DLD1 (cell line): ENCODE data around the gene RIMOC1.
"Not testable (repeated sequence)": the region's sequence is repeated elsewhere in the genome, so short reads cannot be mapped to it uniquely, and the experiment has no call there.

ENCODE experiments used
- in situ Hi-C: cut with HindIII; loops from 2 replicates; pipeline ENCODE4 v1.10.0; 2017; ENCODE audit warnings: low sequenced_read_pairs

The RIMOC1 gene

DNA sequence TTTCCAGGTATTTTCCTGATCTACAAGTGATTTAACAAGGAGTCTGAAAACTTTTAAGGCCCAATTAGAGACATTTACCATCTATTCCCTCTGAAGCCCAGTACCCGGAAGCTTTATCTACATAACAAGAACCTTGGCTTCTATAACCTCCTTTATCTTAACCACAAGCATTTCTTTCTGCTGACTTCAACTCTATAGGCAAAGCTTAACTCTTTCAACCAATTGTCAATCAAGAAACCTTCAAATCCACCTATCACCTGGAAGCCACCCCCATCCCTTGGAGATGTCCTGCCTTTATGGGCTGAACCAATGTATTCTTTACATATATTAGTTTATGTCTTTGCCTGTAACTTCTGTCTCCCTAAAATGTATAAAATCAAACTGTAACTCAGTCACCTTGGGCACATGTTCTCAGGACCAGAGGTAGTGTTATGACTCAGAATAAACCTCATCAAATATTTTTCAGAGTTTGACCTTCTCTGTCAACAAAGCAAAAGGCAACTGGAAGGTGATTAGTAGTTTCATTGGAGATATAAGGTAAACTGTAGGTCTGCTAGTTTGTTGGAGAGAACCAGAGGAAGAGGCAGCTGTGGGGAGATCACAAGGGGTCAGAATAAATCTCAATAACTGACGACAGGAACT is 13.0 kb upstream of the RIMOC1 start:
- in situ Hi-C loops, result no loop called here

GRCh38 chr5:41892031-41892430 is 12.1 kb upstream of the RIMOC1 start:
- in situ Hi-C loops, result no loop called here

- in situ Hi-C loops, result no loop called here
Observed at GRCh38 chr5:41893074-41893851, 10.9 kb upstream of the RIMOC1 start.

- in situ Hi-C loops, result no loop called here
Observed at GRCh38 chr5:41896230-41896629, 7.9 kb upstream of the RIMOC1 start.

- in situ Hi-C loops, result no loop called here
Observed at GRCh38 chr5:41903382-41903891, 707 bp upstream of the RIMOC1 start.

GRCh38 chr5:41906151-41906550 is 2.0 kb downstream of the RIMOC1 start:
- in situ Hi-C loops, result no loop called here

DNA sequence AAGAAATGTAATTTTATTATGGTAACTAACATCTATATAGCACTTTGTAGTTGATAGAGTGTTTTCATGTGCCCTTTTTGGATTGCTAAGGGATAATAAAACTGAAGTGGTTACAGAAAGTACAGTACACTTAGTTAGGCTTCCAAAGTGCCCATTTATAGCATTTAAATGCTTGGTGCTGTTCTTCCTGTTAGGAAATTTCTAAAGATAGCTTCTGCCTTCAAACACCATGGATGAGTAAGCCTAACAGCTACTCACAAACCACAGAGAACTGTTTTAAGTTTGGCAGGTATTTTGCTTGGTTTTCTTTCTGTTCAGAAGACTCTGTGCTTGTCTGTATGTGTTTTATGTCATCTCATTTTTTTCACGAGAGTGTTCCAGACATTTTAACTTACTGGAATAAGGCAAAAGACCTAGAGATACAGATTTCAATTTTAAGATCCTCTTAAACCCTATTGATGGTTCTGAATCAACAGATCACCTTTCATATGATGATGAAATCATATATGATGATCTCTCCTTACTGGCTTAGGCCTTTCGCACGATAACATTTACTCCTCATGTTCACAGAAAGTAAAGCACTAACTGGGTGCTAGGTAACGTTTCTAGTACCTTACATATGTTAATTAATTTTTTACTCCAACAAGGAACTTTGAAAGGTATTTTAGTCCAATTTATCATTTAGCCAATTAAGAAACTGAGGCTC is 4.4 kb downstream of the RIMOC1 start:
- in situ Hi-C loops, result no loop called here

DNA sequence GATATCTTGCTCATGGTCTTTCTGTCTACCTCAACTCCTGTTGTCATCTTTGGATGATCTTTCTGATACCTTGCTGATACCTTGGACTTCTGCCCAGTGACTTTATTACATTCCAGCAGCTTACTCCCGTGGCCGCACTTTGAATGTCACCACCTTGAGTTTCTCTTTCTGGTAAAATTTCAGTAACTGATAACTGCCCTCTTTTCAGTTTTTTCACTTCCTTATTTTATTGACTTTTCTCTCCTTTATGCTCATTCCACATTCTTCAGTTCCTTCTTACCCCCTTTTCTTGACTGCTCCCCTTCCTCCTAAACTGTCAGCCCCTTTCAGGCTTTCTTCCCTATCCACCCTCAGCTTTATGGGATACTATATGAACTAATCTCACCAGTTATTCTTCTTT is 14.0 kb downstream of the RIMOC1 start:
- in situ Hi-C loops, result no loop called here

- in situ Hi-C loops, result no loop called here
Observed at GRCh38 chr5:41921166-41921565, 17.0 kb downstream of the RIMOC1 start.

DNA sequence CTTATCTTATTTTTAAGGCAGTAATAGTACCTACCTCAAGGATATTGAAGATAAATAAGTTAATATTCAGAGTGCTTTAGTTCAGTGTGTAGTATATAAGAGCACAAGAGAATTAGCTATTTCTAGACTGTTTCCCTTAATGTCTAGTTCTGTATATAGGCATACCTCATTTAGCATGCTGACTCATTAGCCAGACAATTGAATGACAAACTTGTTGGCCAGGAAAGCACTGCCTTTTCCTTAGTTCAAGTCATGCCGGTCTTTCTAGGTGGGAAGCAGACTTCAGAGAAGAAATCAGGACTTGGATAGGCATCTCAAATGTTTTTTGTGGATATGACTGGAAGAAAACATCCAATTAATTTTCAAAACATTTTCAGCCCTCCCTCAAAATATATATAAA is 17.7 kb downstream of the RIMOC1 start:
- in situ Hi-C loops, result no loop called here

DNA sequence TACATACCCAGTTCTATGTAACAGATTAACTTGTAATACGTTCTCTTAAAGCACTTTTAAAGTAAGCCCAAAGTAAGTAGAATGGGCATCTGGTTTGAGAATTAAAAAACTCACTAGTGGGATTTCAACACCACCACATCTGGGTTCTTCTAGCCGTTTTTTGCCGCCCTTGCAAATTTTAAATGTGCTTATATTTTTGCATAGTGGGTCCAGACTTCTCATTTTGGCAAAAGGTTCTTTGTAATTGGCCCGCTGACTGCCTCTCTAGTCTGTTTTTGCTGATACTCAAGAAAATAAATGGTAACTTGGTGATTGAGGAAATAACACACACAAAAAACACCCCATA is 20.4 kb downstream of the RIMOC1 start:
- in situ Hi-C loops, result no loop called here

GRCh38 chr5:41924872-41925554 is 20.9 kb downstream of the RIMOC1 start, which contains the start of gene FBXO4:
FBXO4 (plus strand) TSS chr5:41925281; CDS start chr5:41925310, 29 bp downstream.
- in situ Hi-C loops, result no loop called here

- in situ Hi-C loops, result no loop called here
Observed at GRCh38 chr5:41925555-41925951, 21.4 kb downstream of the RIMOC1 start.

- in situ Hi-C loops, result no loop called here
Observed at GRCh38 chr5:41927604-41928003, 23.5 kb downstream of the RIMOC1 start.

DNA sequence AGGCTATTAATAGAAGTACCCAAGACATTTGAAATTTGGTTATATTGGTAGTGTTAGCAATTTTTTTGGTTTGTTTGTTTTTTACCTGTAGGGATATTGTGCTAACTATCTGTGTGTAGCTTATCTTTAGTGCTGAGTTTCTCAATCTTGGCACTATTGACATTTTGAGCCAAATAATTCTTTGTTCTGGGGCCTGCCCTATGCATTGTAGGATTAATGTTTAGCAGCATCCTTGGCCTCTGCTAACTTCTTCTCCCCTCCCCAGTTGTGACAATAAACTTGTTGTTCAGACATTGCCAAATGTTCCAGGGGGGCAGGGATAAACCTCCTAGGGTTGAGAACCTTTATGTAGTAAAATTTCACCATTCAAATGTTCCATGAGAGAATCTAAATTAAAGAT is 24.9 kb downstream of the RIMOC1 start:
- in situ Hi-C loops, result no loop called here

- in situ Hi-C loops, result no loop called here
Observed at GRCh38 chr5:41932770-41933169, 28.6 kb downstream of the RIMOC1 start.

GRCh38 chr5:41935544-41935943 is 31.4 kb downstream of the RIMOC1 start:
- in situ Hi-C loops, result no loop called here

DNA sequence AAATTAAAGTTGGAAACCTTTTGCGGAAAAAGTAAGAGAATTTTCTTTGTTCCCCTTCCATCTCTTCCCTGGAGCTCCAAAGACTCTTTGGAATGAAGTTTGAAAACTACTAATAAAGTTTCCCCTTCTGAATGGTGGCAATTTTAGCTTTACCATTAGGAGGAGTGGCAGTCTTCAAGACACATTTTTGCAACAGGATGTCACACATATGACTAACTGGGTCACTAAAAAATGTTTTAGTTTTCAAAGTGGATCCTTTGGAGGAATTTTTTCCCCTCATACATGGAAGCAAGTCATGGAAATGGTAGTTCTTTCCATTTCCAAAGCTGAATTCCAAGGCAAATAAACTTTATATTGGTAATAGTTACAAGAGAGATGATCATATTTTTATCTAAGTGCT is 36.5 kb downstream of the RIMOC1 start:
- in situ Hi-C loops, result no loop called here

DNA sequence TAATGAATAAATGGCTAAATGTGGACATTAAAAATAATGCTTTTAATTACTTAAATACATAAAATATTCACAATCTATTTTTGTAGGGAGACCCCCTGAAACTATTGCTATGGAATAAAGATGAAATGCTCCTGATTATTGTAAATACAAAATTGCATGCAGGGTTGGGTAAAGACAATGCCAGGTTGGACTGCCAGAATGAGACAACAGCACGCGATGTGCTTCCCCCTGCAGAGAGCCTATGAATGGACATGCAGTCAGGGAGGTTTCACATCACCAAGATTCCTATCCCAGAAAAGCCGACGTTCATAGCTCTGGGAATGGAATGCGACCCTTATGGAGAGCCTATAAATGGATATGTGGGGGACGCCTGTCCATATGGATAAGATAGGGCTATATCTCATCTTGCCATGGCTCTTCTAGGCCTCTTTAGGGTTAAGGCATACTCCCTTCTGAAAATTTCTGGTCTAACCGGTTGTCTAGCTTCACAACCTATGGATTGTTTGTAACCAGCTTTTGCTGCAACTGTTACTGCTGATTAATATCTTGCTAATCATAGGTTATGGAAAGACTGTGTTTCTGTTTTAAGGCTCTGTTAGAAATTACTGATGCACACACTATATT is 41.3 kb downstream of the RIMOC1 start:
- in situ Hi-C loops, result not testable (repeated sequence)

- in situ Hi-C loops, result no loop called here
Observed at GRCh38 chr5:41951224-41951623, 47.1 kb downstream of the RIMOC1 start.
